HS-5 (cell line): Measurements from ENCODE around the gene DHX8.
A peak's percentile ranks its signal among the peaks of the same experiment; 100 is the strongest.
"Not testable (repeated sequence)": the region's sequence is repeated elsewhere in the genome, so short reads cannot be mapped to it uniquely, and the experiment has no call there.

Source experiments
- DNase-seq: peaks from one replicate; pipeline ENCODE4 v3.0.0-alpha.2; 2012; ENCODE audit warnings: low read depth

DHX8 gene

DNA sequence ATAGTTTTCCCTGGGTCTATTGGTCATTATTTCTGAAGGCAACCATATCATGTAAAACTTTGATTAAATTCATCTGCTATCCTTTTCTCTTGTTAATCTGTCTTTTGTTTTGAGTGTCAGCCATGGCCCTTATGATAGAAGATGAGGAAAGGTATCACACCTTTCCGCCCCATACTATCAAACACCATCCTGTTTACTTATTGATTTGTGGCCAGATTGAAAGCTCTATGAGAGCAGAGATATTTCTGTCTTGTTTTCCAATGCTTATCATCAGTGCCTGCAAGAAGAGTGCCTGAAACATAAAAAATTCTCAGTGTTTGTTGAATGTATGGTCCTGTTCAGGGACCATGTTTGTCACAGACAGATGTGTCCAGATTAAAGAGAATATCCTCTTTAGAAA lies 22.6 kb upstream of the DHX8 start:
- no peak for DNase-seq

DNA sequence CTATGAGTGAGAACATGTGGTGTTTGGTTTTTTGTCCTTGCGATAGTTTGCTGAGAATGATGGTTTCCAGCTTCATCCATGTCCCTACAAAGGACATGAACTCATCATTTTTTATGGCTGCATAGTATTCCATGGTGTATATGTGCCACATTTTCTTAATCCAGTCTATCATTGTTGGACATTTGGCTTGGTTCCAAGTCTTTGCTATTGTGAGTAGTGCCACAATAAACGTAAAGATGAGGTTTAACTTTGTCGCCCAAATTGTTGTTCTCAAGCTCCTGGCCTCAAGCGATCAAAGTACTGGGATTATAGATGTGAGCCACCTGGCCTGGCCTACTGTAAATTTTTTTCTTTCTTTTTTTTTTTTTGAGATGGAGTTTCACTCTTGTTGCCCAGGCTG lies 21.2 kb upstream of the DHX8 start:
- DNase-seq, result not testable (repeated sequence)

DNA sequence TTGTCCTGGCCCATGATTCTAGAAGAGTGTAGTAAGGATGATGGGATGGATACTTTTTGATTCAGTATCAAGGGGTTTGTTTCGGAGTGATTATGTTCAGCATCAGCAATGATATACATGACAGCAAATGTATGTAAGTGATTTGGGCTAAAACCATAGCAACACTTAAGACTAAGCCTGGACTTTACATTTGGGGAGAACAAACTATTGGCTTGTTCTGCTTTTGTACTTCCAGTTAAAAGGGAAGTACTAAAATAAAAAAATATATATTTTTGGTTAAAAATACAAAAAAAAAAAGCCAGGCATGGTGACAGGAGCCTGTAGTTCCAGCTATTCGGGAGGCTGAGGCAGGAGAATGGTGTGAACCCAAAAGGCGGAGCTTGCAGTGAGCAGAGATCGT lies 20.5 kb upstream of the DHX8 start:
- no peak for DNase-seq

DNA sequence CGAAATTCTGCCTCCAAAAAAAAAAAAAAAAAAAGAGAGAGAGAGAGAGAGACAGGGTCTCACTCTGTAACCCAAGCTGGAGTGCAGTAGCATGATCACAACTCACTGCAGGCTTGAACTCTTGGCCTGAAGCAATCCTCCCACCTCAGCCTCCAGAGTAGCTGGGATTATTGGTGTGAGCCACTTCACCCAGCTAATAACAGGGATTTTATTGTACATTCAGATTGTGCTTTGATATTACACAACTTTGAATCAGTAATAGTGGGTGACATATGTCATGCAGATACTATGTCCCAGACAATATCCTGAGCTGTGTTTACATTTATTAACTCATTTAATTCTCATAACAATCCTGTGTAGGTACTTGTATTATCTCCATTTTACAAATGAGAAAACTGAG lies 19.7 kb upstream of the DHX8 start:
- DNase-seq, result no peak

DNA sequence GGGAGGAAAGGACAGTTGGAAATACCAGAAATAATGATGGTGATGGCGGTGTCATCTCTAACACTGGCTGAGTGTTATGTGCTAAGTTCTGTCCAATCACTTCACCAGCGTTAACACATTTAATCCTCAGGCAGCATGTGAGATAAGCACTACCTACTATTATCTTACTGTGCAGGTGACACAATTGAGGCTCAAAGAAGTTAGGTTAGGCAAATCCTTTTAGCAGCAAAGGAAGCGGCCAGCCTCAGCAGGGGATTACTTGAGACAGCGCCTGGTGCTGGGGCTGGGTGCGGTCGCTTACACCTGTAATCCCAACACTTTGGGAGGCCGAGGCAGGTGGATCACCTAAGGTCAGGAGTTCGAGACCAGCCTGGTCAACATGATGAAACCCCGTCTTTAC lies 18.7 kb upstream of the DHX8 start:
- DNase-seq, result no peak

DNA sequence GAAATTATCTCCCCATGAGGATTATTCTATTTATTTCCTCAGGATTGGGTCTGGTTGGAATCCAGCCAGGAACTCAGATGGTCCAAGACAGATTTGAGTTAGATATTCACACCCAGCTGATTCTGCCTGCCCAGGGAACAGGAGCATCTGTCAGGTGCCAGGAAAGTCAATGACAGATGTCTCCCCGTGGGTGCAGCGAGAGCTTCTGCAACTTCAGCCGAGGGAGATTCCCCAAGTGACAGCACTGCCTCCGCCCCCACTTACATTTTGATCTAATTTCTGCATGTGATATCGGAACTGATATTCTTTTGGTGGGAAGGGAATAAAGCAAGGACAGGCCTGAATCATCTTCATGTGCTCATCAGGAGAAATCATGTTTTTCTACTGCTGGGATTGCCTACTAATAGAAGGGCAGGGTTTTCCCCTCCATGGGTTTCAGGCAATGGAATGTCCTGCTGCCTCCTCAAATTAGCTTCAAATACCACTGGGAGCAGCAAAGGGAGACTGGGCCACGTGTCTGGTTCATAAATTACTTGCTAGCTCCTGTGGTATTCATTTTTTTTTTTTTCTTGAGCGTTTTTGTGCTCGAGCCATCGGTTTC lies 15.7 kb upstream of the DHX8 start:
- DNase-seq, result peak; percentile 19

DNA sequence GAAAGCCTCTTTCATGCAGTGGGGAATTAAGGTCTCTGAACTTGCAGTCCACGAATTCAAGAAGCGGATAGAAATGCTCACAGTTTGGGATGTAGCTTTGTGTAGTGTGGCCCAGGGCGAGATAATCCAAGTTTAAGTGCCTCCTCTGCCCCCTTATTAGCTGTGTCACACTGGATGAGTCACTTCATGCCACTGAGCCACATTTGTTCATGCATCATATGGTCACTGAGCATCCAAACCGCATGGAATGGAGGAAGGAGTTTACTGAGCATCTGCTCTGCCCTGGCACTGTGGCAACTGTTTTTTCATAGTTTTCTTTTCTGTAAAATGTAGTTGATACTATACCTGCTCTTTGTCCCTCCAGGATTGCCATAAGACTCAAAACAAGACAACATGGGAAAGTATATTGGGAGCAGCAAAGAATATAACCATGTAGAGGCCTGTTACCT lies 15.1 kb upstream of the DHX8 start:
- DNase-seq, result peak; percentile 49

DNA sequence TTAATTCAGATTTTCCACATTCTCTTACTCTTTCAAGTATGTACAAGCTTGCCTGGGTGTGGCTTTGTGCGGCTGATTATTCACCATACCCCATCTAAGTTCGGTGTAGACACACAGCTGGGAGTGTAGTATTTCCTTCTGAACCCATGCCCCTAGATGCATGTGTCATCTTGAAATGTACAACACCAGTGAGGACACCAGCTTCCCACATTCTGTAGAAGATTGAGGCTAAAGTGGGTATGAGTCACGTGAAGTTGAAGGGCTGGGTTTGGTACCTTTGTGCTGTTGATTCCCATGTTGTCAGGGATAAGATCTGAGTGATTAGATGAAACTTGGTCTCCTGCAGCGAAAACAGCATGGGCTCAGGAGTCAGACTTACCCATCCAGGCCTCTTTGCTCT lies 14.6 kb upstream of the DHX8 start:
- peak; percentile 76 for DNase-seq

DNA sequence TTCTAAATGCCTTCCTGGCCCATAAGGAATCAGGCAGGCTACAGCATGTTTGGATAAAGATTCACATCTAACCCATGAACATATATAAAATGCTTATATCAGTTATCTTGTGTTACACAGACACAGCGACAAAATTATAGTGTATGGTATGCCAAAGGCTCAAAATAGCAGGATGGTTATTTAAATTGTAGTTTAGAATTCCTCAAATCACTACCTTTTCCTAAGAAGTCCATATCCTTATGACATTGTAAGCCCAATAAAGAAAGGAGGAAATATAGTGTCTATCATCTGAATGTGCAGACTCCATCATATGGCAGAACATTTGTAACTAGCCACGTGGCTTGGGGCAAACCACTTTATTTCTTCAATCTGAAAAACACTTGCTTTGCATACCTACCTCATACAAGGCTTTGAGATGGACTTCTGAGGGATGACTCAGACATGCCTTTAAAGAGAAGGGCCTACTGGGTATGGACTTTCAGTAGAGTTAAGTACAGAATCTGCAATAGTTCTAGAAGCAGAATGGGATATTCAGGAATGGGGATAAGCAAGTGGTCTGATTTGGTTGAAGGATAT lies 12.1 kb upstream of the DHX8 start:
- no peak for DNase-seq

DNA sequence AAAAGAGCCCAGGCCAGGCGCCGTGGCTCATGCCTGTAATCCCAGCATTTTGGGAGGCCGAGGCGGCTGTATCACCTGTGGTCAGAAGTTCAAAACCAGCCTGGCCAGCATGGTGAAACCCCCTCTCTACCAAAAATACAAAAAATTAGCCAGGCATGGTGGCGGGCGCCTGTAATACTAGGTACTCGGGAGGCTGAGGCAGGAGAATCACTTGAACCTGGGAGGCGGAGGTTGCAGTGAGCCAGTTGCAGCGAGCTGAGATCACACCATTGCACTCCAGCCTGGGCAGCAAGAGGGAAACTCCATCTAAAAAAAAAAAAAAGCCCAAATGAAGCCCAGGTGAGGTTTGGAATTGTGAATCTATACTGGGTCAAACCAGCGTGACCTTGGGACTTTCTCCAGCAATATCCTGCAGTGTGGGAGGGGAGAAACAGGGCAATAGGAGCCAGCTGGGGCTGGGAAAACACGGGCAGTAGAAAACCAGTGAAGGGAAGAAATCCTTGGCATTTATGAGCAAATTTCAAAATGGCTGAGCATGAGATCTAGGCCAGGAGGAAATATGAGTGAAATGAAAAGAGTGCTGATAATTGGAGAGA lies 8.2 kb upstream of the DHX8 start:
- DNase-seq, result no peak

DNA sequence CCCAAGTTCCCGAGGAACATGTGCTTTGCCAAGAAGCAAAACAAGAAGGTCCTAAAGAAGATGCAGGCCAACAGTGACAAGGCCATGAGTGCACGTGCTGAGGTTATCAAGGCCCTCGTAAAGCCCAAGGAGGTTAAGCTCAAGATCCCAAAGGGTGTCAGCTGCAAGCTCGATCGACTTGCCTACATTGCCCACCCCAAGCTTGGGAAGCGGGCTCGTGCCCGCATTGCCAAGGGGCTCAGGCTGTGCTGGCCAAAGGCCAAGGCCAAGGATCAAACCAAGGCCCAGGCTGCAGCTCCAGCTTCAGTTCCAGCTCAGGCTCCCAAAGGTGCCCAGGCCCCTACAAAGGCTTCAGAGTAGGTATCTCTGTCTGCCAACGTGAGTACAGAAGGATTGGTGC lies 7.5 kb upstream of the DHX8 start:
- not testable (repeated sequence) for DNase-seq

DNA sequence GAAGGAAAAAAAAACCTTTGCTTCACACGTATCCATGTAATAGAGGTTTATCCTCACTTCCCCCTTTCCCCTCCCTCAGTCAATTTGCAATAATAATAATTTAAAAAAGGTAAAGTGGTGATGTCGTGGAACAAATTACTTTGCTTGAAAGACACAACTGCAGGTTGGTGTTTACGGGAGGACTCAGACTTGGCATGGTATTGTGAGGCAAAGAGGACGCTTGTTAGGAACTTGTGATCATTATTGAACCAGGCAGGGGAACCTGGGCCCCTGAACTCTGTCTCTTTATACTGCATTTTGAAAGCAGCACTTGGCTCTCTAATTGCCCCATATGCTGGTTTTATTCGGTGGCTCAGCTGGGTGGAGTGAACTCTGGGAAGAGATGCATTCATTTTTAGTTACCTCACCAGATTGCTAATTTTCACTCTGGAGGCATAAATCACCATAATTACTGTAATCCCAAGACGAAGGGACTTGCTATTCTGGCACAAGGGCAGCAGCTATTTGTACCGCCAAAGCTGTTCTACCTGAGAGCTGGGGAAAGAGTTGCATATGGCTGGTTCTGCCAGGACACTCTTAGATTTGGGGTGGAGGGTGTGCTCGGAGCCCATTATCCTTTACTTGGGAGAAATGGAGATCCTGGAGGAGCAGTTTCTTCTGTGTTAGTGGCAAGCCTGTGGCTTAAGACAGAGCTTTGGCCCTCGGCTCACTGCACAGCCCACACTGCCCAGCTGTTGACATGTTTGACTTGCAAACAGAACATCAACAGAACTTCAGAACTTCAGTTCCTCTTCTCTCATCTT lies 5.7 kb upstream of the DHX8 start:
- no peak for DNase-seq

DNA sequence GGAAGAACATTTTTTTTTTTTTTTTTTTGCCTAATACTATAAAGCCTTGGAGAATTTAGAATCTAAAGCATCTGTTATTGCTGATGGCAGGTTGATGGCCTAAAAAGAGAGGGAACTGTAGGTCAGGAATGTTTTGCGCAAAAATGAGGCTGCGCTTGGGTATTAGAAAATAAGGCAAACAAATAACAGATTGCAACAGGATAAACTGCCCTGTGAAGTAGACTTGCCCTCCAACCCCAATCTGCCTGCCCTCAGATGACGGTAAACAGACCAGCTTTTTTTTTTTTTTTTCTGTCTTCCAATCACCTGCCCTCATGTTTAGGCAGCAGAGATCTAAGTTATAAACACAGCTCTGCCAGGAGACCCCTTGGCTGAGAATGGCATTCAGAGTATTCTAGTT lies 3.8 kb upstream of the DHX8 start:
- no peak for DNase-seq

DNA sequence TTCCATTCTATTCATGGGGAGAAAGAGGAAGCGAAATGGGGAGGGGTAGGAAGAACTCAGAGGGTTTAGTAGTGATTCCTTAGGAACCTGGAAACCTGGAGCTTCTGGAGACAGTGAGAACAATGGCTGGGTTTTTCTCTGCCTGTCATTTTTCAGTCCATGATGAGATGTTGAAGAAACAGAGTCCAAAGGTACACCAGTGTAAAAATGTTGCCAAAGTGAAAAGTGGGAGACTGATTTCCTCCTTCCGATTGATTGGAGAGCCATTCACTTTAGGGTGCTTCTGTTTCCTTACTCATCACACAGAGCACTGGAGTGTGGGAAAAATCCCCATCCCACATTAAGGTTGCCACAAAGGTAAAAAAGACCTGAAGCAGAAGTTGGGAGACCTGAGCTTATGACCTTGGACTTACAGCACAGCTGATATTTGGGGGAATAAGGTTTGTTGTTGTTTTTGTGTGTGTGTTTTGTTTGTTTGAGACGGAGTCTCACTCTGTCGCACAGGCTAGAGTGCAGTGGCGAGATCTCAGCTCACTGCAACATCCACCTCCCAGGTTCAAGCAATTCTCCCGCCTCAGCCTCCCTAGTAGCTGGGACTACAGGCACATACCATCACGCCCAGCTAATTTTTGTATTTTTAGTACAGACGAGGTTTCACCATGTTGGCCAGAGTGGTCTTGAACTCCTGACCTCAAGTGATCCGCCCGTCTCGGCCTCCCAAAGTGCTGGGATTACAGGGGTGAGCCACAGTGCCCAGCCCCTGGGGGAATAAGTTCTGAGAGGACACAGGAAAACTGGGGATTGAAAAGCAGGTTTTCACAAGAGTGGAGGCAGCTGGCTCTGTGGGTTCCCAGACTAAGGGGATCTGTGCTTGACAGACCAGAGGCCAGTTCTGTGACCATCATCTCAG lies 1.4 kb upstream of the DHX8 start:
- no peak for DNase-seq

DNA sequence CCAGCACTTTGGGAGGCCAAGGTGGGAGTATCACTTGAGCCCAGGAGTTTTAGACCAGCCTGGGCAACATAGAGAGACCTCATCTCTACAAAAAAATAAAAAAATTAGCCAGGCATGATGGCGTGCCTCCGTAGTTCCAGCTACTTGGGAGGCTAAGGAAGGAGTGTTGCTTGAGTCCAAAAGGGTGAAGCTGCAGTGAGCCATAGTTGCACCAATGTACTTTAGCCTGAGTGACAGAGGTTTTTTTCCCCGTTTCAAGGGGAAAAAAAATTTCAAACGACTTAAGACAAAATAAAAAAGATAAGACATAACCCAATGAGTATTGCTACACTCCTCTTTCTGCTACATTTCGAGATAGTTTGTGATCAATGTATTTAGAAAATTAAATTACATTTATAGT lies 6.8 kb downstream of the DHX8 start:
- DNase-seq, result no peak

DNA sequence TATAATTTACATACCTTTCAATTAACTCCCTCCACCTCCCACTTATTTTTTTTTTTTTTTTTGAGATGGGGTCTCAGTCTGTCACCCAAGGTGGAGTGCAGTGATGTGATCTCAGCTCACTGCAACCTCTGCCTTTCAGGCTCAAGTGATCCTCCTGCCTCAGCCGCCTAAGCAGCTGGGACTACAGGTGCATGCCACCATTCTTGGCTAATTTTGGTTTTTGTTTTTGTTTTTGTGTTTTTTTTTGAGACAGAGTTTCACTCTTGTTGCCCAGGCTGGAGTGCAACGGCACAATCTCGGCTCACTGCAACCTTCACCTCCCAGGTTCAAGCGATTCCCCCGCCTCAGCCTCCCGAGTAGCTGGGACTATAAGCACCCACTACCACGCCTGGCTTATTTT lies 25.7 kb downstream of the DHX8 start:
- not testable (repeated sequence) for DNase-seq

DNA sequence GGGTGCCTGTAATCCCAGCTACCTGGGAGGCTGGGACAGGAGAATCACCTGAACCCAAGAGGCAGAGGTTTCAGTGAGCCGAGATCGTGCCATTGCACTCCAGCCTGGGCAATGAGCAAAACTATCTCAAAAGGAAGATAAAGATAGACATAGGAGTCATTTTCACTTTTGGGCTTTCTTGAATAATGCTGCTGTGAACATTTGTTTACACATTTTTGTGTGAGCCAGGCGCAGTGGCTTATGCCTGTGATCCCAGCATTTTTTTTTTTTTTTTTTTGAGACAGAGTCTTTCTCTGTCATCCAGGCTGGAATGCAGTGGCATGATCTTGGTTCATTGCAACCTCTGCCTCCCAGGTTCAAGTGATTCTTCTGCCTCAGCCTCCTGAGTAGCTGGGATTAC lies 27.4 kb downstream of the DHX8 start:
- DNase-seq, result not testable (repeated sequence)

DNA sequence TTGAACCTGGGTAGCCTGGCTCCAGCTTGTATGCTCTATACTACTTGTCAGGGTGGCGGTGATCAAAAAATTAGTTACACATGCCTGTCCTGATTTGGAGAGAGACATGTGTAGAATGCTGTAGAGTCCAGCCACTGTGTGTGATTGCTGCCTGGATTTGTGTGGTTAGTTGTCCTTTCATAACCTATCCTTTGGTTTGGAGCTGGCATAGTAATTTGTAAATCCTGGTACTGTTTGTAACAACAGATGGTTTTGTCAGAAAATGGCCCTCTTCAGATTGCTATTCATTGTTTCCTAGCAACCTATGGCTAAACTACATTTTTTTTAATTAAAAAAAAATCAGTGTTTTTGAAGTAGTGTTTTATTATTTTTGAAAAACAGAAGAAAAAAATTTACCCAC lies 31.9 kb downstream of the DHX8 start:
- DNase-seq, result no peak

DNA sequence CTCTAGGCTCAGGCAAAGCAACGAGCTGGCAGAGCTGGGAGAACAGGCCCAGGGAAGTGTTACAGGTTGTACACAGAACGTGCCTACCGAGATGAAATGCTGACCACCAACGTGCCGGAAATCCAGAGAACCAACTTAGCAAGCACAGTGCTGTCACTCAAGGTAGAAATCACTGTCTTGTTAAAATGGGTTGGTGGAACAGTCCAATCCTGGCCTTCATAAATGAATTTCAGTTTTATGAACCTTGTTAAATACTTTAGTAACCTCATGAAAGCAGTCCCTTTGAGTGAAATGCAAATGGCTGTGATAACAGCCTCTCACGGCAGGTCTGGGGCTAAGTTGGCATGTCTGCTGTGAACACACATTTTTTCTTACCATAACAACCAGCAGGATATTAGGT lies 33.4 kb downstream of the DHX8 start:
- DNase-seq, result no peak

DNA sequence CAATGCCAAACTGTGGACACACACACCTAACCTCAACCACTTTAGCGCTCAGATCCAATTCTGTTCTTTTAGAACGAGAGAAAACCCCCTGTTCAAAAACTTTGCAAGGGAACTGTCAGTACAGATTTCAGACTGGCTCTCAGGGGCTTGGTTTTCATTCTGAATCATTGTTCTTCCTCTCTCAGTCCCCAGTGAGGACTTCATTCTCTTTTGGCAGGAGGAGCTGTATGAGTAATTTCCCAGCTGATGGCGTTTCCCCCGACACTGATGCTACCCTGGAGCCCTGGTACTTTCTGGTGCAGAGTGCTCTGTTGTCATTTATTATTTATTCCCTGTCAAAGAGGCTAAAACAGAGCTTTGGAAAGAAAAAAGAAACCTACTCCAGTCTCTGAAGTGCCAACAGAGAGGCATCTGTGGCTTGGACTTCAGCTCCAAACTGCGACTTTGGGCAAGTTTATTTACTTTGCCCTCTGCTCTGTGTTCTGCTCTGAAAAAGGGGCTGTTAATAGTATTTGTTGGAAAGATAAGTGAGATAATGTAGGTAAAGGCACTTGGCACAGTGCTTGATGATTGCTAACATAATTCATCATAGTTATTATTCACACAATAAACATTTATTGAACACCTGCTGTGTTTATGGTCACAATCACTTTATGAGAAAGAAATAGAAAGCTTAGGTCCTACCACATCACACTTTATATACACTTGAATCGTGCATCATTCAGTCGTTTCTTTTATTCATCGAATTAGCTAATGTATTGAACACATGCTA lies 34.0 kb downstream of the DHX8 start:
- DNase-seq, result no peak

DNA sequence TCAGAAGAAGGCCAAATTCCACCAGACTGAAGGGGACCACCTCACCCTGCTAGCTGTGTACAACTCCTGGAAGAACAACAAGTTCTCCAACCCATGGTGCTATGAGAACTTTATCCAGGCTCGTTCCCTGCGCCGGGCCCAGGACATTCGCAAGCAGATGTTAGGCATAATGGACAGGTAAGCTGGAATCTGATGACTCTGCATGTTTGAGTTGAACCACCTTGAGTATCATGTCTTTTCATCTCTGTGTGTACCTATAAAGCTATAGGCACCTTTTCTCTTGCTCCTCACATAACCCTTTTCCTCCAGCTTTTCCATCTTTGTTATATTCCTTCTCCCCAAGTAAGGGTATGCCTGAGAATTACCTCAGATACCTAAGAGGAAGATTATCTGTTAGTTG lies 37.6 kb downstream of the DHX8 start:
- no peak for DNase-seq
